WTC11 (cell line): ENCODE data around the gene ENTPD8. TPM values are rescaled to one million over a fixed set of nuclear protein-coding genes. Genes with fewer than 3 reads are reported as not detected.

Experiments
- ATAC-seq: fragments of 200-7000 bp; cut with Tn5 transposase; 2 replicates; pipeline ENCODE4 v1.10.0; 2021; ENCODE audit warnings: mild to moderate bottlenecking, moderate library complexity
- CTCF ChIA-PET: fragments of 300-600 bp; sonication (Branson Sonifier 250); formaldehyde crosslinking; loops from one replicate; lab custom pipeline; 2021; ENCODE audit warnings: antibody characterized with exemption; lab: Charles Lee
- POLR2A ChIA-PET: fragments of 350-600 bp; sonication (Branson Sonifier 250); formaldehyde crosslinking; loops from one replicate; lab custom pipeline; 2021; ENCODE audit warnings: antibody characterized with exemption; lab: Charles Lee
- DNase-seq: peaks from one replicate; pipeline ENCODE4 v3.0.0; 2021; ENCODE audit warnings: low spot score
- H3K27ac Mint-ChIP-seq: 2 replicates; pipeline ENCODE4 v1.8.0; 2021; ENCODE audit warnings: mixed read lengths
- H3K27me3 Mint-ChIP-seq: 2 replicates; pipeline ENCODE4 v1.8.0; 2021; ENCODE audit warnings: low read depth, mild to moderate bottlenecking, moderate library complexity, mixed read lengths
- H3K36me3 Mint-ChIP-seq: 2 replicates; pipeline ENCODE4 v1.8.0; 2021; ENCODE audit warnings: mixed read lengths
- H3K4me1 Mint-ChIP-seq: 2 replicates; pipeline ENCODE4 v1.8.0; 2022; ENCODE audit warnings: mixed read lengths
- H3K4me3 Mint-ChIP-seq: 2 replicates; pipeline ENCODE4 v1.8.0; 2021; ENCODE audit warnings: mild to moderate bottlenecking, moderate library complexity, mixed read lengths
- H3K9me3 Mint-ChIP-seq: 2 replicates; pipeline ENCODE4 v1.8.0; 2021; ENCODE audit warnings: mixed read lengths
- CREB1 ChIP-seq: sonication (generic); formaldehyde crosslinking; IDR thresholded peaks from 2 replicates; pipeline ENCODE4 v1.8.0; 2023; ENCODE audit warnings: mild to moderate bottlenecking, missing genetic modification reagents
- CREM ChIP-seq: sonication (generic); formaldehyde crosslinking; IDR thresholded peaks from 2 replicates; pipeline ENCODE4 v1.8.1; 2022; ENCODE audit warnings: mild to moderate bottlenecking, missing genetic modification reagents, moderate library complexity
- ERG ChIP-seq: fragments of 250-450 bp; sonication (Bioruptor Pico); IDR thresholded peaks from 2 replicates; pipeline ENCODE4 v1.8.0; 2021; ENCODE audit warnings: mild to moderate bottlenecking
- PRDM15 ChIP-seq: sonication (generic); formaldehyde crosslinking; IDR thresholded peaks from 2 replicates; pipeline ENCODE4 v1.8.0; 2022; ENCODE audit warnings: missing genetic modification reagents
- PREB ChIP-seq: sonication (generic); formaldehyde crosslinking; IDR thresholded peaks from 2 replicates; pipeline ENCODE4 v1.8.1; 2022; ENCODE audit warnings: mild to moderate bottlenecking, missing genetic modification reagents, moderate library complexity, borderline replicate concordance
- PRRX2 ChIP-seq: fragments of 250-450 bp; sonication (Bioruptor Pico); IDR thresholded peaks from 2 replicates; pipeline ENCODE4 v1.8.0; 2021; ENCODE audit warnings: mild to moderate bottlenecking
- RELA ChIP-seq: sonication (generic); formaldehyde crosslinking; IDR thresholded peaks from 2 replicates; pipeline ENCODE4 v1.8.1; 2022; ENCODE audit warnings: missing genetic modification reagents, mild to moderate bottlenecking, borderline replicate concordance
- RORB ChIP-seq: fragments of 250-450 bp; sonication (Bioruptor Pico); IDR thresholded peaks from 2 replicates; pipeline ENCODE4 v1.9.0; 2021; ENCODE audit warnings: mild to moderate bottlenecking
- SMAD4 ChIP-seq: sonication (generic); formaldehyde crosslinking; IDR thresholded peaks from 2 replicates; pipeline ENCODE4 v1.8.0; 2022; ENCODE audit warnings: mild to moderate bottlenecking, missing genetic modification reagents
- ZNF138 ChIP-seq: sonication (generic); formaldehyde crosslinking; conservative IDR thresholded peaks from 2 replicates; pipeline ENCODE4 v1.8.1; 2022; ENCODE audit warnings: mild to moderate bottlenecking, moderate library complexity, missing genetic modification reagents
- ZNF232 ChIP-seq: sonication (generic); formaldehyde crosslinking; IDR thresholded peaks from 2 replicates; pipeline ENCODE4 v1.8.0; 2022; ENCODE audit warnings: mild to moderate bottlenecking, missing genetic modification reagents
- ZNF281 ChIP-seq: sonication (generic); formaldehyde crosslinking; IDR thresholded peaks from 2 replicates; pipeline ENCODE4 v1.8.0; 2023; ENCODE audit warnings: mild to moderate bottlenecking, missing genetic modification reagents
- ZNF425 ChIP-seq: fragments of 250-450 bp; sonication (Bioruptor Pico); conservative IDR thresholded peaks from 2 replicates; pipeline ENCODE4 v1.9.0; 2021; ENCODE audit warnings: mild to moderate bottlenecking
- ZNF532 ChIP-seq: fragments of 250-450 bp; sonication (Bioruptor Pico); IDR thresholded peaks from 2 replicates; pipeline ENCODE4 v1.9.0; 2021; ENCODE audit warnings: mild to moderate bottlenecking, borderline replicate concordance
- total RNA-seq: library from RNA; stranded (reverse); gene quantifications from 3 replicates; pipeline ENCODE4 v1.2.3, GENCODE V29; 2021

ENTPD8 gene
- total RNA-seq, 1 experiment from 2014 or later: 2.3 TPM

GRCh38 chr9:137480686-137481683 is 39.8 kb upstream of the ENTPD8 start (continued):
- TF ChIP-seq ZNF232 (CRISPR knock-in tag): no peak
- no peak for TF ChIP-seq ZNF532
- no peak for TF ChIP-seq ZNF138 (CRISPR knock-in tag)

- Mint-ChIP-seq H3K4me3 (no peak overlapping the region), H3K9me3 (peaks cover 9% of the 10 kb centered on the region), H3K36me3 (peaks cover 7% of the 10 kb centered on the region), H3K4me1 (0 out of 2 replicates have a peak, but pooled peaks cover 4% of the 10 kb centered on the region), H3K27ac (no peak overlapping the region), H3K27me3 (0 out of 2 replicates have a peak, but pooled peaks cover 3% of the 10 kb centered on the region)
- POLR2A ChIA-PET: no interaction called here
- TF ChIP-seq ZNF425 (CRISPR knock-in tag) (no peak), ERG (CRISPR knock-in tag) (no peak), PRRX2 (CRISPR knock-in tag) (no peak), RELA (no peak), PRDM15 (no peak), PREB (no peak), CREB1 (CRISPR knock-in tag) (no peak), SMAD4 (no peak), RORB (no peak), ZNF281 (no peak), CREM (CRISPR knock-in tag) (no peak)
- DNase-seq (no peak), ATAC-seq (no peak)
- CTCF ChIA-PET: interaction anchor here (1.6 kb wide), 1 partner anchor 55 kb away, joined by 5 read pairs; no protein-coding TSS in a partner anchor
These were observed 38.9 kb upstream of the ENTPD8 start for GRCh38 chr9:137479892-137480685.
